ENCODE results near the gene MAPK8.

The MAPK8 gene

GRCh38 chr10:48292616-48293015, 13.9 kb upstream of the MAPK8 start:
- no peak for DNase-seq

GRCh38 chr10:48294431-48294830, 12.0 kb upstream of the MAPK8 start:
- no peak for DNase-seq

- DNase-seq = no peak
Observed at GRCh38 chr10:48296576-48297098, 9.8 kb upstream of the MAPK8 start.

GRCh38 chr10:48299066-48299465, 7.4 kb upstream of the MAPK8 start:
- DNase-seq = no peak

GRCh38 chr10:48299692-48300091, 6.8 kb upstream of the MAPK8 start:
- DNase-seq = no peak

GRCh38 chr10:48300556-48300955, 5.9 kb upstream of the MAPK8 start:
- no peak for DNase-seq

GRCh38 chr10:48302515-48303476, 3.7 kb upstream of the MAPK8 start:
- DNase-seq = no peak

DNA sequence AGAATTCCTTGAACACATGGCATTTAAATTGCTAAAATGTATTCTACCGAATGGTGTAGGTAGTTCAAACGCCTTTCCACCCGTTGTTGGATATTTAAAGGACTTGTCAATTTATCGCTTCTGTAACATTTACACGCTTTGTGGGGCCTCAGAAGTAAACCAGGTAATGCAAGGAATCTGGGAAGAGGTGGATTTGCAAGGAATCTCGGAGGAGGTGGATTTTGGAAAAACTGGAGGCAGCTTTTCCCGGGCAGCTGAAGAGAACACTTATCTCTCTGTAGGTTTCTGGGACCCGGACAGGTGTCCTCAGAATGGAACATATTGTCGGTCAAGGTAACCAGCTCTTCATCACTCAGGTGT, 592 bp upstream of the MAPK8 start:
- no peak for DNase-seq

GRCh38 chr10:48306870-48307710, 613 bp downstream of the MAPK8 start:
- peak in 1 of 2 donors; percentile 21 for DNase-seq

- no peak for DNase-seq
Observed at GRCh38 chr10:48307711-48308018, 1.2 kb downstream of the MAPK8 start.

GRCh38 chr10:48309711-48310226, 3.3 kb downstream of the MAPK8 start:
- DNase-seq = no peak

DNA sequence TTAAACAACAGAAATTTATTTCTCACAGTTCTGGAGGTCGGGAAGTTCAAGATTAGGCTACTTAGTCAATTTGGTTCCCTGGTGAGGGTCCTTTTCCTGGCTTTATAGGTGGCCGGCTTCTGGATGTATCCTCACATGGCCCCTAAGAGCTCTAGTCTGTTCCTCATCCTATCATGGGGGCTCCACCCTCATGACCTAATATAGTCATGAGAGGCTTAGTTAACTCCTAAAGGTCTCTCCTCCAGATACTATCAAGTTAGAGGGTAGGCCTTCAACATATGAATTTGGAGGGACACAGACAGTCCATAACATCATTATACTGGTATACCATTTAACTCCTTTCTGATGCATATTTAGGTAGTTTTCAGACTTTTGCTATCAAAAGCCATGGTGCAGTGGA, 7.6 kb downstream of the MAPK8 start:
- no peak for DNase-seq

GRCh38 chr10:48316236-48316635, 9.8 kb downstream of the MAPK8 start:
- DNase-seq = no peak

DNA sequence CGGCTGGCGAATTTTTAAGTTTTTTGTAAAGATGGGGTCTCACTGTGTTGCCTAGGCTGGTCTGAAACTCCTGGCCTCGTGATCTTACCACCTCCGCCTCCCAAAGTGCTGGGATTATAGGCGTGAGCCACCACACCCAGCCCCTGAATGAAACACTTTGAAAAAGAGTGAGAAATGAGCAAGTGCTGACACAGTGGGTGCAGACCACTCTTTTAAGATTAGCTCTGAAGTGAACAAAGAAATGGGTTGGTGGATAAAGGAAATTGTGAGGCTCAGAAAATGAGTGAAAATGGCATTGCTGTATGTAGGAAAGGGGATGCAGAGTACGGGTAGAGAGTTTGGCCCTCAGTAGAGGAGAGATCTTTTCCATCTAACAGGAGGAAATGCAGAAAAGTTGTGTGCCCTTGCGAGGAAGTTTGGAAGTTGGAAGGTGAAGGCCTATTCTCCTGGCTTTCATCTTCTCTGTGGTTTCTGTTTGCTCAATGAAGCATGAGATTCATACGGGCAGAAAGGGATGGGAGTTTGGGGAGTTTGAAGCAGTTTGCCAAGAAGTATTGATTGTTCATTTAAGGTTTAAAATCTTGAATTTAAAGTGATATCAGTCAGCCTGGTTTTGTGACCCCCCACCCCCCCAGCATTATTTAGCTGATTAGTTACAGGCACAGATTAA, 11.0 kb downstream of the MAPK8 start:
- DNase-seq = no peak

GRCh38 chr10:48322017-48322416, 15.5 kb downstream of the MAPK8 start:
- DNase-seq = no peak

DNA sequence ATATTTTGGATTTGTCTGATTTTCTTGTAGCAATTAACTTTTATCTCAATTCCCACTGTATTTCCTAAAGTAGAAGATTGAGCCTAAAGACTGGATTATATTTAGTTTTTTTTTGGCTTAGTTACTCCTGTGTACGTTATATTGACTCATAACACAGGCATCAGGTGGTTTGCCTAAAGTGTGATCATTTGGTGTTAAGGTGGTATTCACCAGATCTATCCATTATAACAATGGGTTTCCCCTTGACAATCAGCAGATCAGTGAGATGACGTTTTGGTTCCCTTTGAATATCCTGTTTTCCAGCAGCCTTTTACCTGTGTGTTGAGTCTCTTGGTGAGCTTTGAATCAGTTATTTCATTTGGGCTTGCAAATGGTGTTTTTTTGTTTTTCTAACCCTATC, 18.1 kb downstream of the MAPK8 start:
- DNase-seq = no peak

- DNase-seq = no peak
Observed at GRCh38 chr10:48330269-48330668, 23.8 kb downstream of the MAPK8 start.

DNA sequence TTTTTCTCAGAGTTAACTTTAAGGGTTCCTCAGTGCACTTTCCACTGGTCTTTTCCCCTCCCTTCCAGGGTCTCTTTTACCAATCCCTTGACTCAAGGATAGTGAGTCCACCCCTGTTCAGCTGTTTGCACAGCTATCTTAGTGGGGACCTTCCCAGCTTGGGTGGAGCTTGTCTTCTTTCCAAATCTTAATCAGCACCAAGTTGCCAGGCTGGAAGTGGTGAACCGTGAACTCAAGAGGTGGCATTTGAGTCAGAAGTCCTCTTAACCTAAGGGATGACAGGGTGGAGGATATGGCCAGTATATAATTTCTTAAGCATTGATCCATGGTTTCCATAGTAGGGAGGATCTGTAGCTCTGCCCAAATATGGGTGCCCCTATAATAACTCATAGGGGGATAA, 25.0 kb downstream of the MAPK8 start:
- no peak for DNase-seq

GRCh38 chr10:48332166-48332870, 25.8 kb downstream of the MAPK8 start:
- DNase-seq = no peak

- no peak for DNase-seq
Observed at GRCh38 chr10:48332871-48333216, 26.4 kb downstream of the MAPK8 start.

- DNase-seq = no peak
Observed at GRCh38 chr10:48333856-48334255, 27.4 kb downstream of the MAPK8 start.

GRCh38 chr10:48335788-48336187, 29.3 kb downstream of the MAPK8 start:
- DNase-seq = no peak

Data from bone marrow (tissue), 2 donors.